Mucosa of descending colon (tissue), 3 donors: Measurements from ENCODE around the gene FLOT1. TPM values are rescaled to one million over a fixed set of nuclear protein-coding genes. Genes with fewer than 3 reads are reported as not detected.

ENCODE experiments used
- ATAC-seq: fragments of 200-7000 bp; cut with Tn5 transposase; one replicate; pipeline ENCODE4 v1.9.1; 2020; ENCODE audit warnings: mild to moderate bottlenecking, moderate library complexity
- DNase-seq, 3 donors: peaks; one replicate each; pipeline ENCODE4 v3.0.0-alpha.2; 2020
- H3K36me3 ChIP-seq: fragments of 200-600 bp; one replicate; pipeline ENCODE4 v1.8.0; 2021; ENCODE audit warnings: low read depth, mild to moderate bottlenecking
- H3K4me1 ChIP-seq: fragments of 200-600 bp; one replicate; pipeline ENCODE4 v1.8.0; 2021; ENCODE audit warnings: low read depth, mild to moderate bottlenecking
- H3K4me3 ChIP-seq: fragments of 200-600 bp; one replicate; pipeline ENCODE4 v1.8.0; 2021; ENCODE audit warnings: mild to moderate bottlenecking
- H3K9me3 ChIP-seq: fragments of 200-600 bp; one replicate; pipeline ENCODE4 v1.8.0; 2021; ENCODE audit warnings: mild to moderate bottlenecking
- CTCF ChIP-seq: fragments of 200-600 bp; IDR thresholded peaks from one replicate; pipeline ENCODE4 v1.8.0; 2022; ENCODE audit warnings: antibody characterized with exemption, mild to moderate bottlenecking
- intact Hi-C, 2 donors: fragments of 100-400 bp; cut with DNase I in 1 of 2; cut with micrococcal nuclease in 1 of 2; formaldehyde crosslinking; loops; one replicate each; pipeline versions ENCODE4 v1.11.0 to v1.11.1; 2022; cut with DNase I, micrococcal nuclease
- total RNA-seq, 3 donors: library from RNA; stranded (reverse); fragmentation: NEBNext Ultra II Directional in 2 of 3; extraction: Animal tissue kit (Norgen Biotek cat#: 25700) in 2 of 3; gene quantifications; one replicate each; pipeline versions ENCODE4 v1.2.1 to v1.2.4, GENCODE V29; 2021 to 2023
- donor health status: DM: no; HTN: no; CAD: no; lungs with moderate emphysema.
- donor health status: DM: no; HTN: no; CAD: no.
- donor health status: DM: no; HTN: yes; CAD: no.

FLOT1 gene
- total RNA-seq, 3 donors from 2014 or later, result 133 to 175 (median 152) TPM

GRCh38 chr6:30689022-30689865 is 53.2 kb downstream of the FLOT1 start:
- no peaks in the 10 kb centered on the region for H3K36me3 ChIP-seq
- TF ChIP-seq CTCF, result no peak
- H3K4me3 ChIP-seq, result no peak overlapping the region
- DNase-seq (peak in 1 of 3 donors; percentile 54), ATAC-seq (no peak)
- intact Hi-C loops, result no loop called here
- H3K9me3 ChIP-seq, result no peaks in the 10 kb centered on the region
- peaks cover 21% of the 10 kb centered on the region for H3K4me1 ChIP-seq

- Histone ChIP-seq H3K36me3 (no peaks in the 10 kb centered on the region), H3K4me3 (no peak overlapping the region), H3K9me3 (no peaks in the 10 kb centered on the region), H3K4me1 (peaks cover 21% of the 10 kb centered on the region)
- TF ChIP-seq CTCF, result no peak
- intact Hi-C loops, result no loop called here
- ATAC-seq (no peak), DNase-seq (peak in 1 of 3 donors; percentile 68)
Observed at GRCh38 chr6:30688569-30688968, 53.9 kb downstream of the FLOT1 start.

GRCh38 chr6:30687659-30688431 is 54.6 kb downstream of the FLOT1 start:
- ATAC-seq, result no peak
- no peak for TF ChIP-seq CTCF
- intact Hi-C loops, result no loop called here
- H3K36me3 ChIP-seq, result no peaks in the 10 kb centered on the region
- H3K4me1 ChIP-seq, result peaks cover 21% of the 10 kb centered on the region
- DNase-seq, result peak in 1 of 3 donors; percentile 67
- H3K4me3 ChIP-seq, result peak overlapping the region; percentile 24
- H3K9me3 ChIP-seq, result no peaks in the 10 kb centered on the region

GRCh38 chr6:30686908-30687658 is 55.4 kb downstream of the FLOT1 start:
- intact Hi-C loops, result no loop called here
- DNase-seq, result peak; percentile 83 to 97 (median 87)
- no peaks in the 10 kb centered on the region for H3K9me3 ChIP-seq
- peak overlapping the region; percentile 24 for H3K4me3 ChIP-seq
- peaks cover 24% of the 10 kb centered on the region for H3K4me1 ChIP-seq
- peak; percentile 58 for ATAC-seq
- TF ChIP-seq CTCF, result no peak
- H3K36me3 ChIP-seq, result no peaks in the 10 kb centered on the region

- H3K9me3 ChIP-seq, result no peaks in the 10 kb centered on the region
- no peaks in the 10 kb centered on the region for H3K36me3 ChIP-seq
- DNase-seq (peak; percentile 78 to 92 (median 83)), ATAC-seq (peak; percentile 53)
- peak within 1 kb of the TSS; percentile 24 for H3K4me3 ChIP-seq
- TF ChIP-seq CTCF, result no peak
- intact Hi-C loops, result no loop called here
- peaks cover 24% of the 10 kb centered on the region for H3K4me1 ChIP-seq
Observed at GRCh38 chr6:30686009-30686907, 56.2 kb downstream of the FLOT1 start, which contains the start of gene PPP1R18. Gene PPP1R18, minus strand, starts transcription at chr6:30686645. Its CDS starts 627 bp downstream, at chr6:30686018.
